Naive thymus-derived CD8-positive, alpha-beta T cell (primary cell): ENCODE data around the gene AGBL1. TPM values are rescaled to one million over a fixed set of nuclear protein-coding genes. Genes with fewer than 3 reads are reported as not detected.

Source experiments
- ATAC-seq, 2 donors: fragments of 150-1000 bp; cut with Tn5 transposase in 1 of 2; sonication (Bioruptor Pico), chemical (Tn5 transposase) in 1 of 2; 1 replicate in 1 of 2; 2 replicates in 1 of 2; pipeline ENCODE4 v1.10.0; 2021; ENCODE audit warnings: mild to moderate bottlenecking in 2 of 2, moderate library complexity in 2 of 2
- POLR2A ChIA-PET: fragments of 350-600 bp; sonication (Branson Sonifier 250); formaldehyde crosslinking; loops from one replicate; lab custom pipeline; 2021; ENCODE audit warnings: antibody characterized with exemption; lab: Charles Lee
- DNase-seq, 10 donors: peaks; one replicate each; pipeline versions ENCODE4 v3.0.0 to v3.0.0-alpha.2; 2020 to 2022
- H3K27ac Mint-ChIP-seq, 10 donors: one replicate each; pipeline ENCODE4 v1.8.0; 2020 to 2022; ENCODE audit warnings: mild to moderate bottlenecking in 10 of 10, mixed read lengths in 10 of 10, moderate library complexity in 4 of 10, inconsistent platforms in 1 of 10
- H3K27me3 Mint-ChIP-seq, 5 donors: one replicate each; pipeline ENCODE4 v1.8.0; 2021 to 2022; ENCODE audit warnings: mixed read lengths in 5 of 5
- H3K36me3 Mint-ChIP-seq, 3 donors: one replicate each; pipeline ENCODE4 v1.8.0; 2020 to 2022; ENCODE audit warnings: mixed read lengths in 3 of 3, mild to moderate bottlenecking in 2 of 3, inconsistent platforms in 1 of 3
- H3K4me1 Mint-ChIP-seq, 4 donors: one replicate each; pipeline ENCODE4 v1.8.0; 2021 to 2022; ENCODE audit warnings: mixed read lengths in 4 of 4
- H3K4me3 Mint-ChIP-seq, 10 donors: one replicate each; pipeline ENCODE4 v1.8.0; 2020 to 2022; ENCODE audit warnings: mild to moderate bottlenecking in 10 of 10, mixed read lengths in 10 of 10, moderate library complexity in 6 of 10, inconsistent platforms in 1 of 10
- H3K9me3 Mint-ChIP-seq, 9 donors: one replicate each; pipeline ENCODE4 v1.8.0; 2020 to 2022; ENCODE audit warnings: mixed read lengths in 9 of 9, mild to moderate bottlenecking in 3 of 9, inconsistent platforms in 1 of 9, moderate library complexity in 1 of 9
- polyA plus RNA-seq, 3 donors: library from polyadenylated mRNA; unstranded; fragments of 300-500 nt; fragmentation: Illumina TruSeq; gene quantifications; one replicate each; pipeline ENCODE4 v1.2.3, GENCODE V29; 2021
- total RNA-seq, 8 experiments: library from RNA in 2 of 8; stranded (reverse) in 2 of 8; gene quantifications; one replicate each; pipeline ENCODE4 v1.2.3 and lab custom pipeline; 2021 to 2026

Gene AGBL1
- total and polyA plus RNA-seq, 5 experiments from 2014 or later, result not detected

DNA sequence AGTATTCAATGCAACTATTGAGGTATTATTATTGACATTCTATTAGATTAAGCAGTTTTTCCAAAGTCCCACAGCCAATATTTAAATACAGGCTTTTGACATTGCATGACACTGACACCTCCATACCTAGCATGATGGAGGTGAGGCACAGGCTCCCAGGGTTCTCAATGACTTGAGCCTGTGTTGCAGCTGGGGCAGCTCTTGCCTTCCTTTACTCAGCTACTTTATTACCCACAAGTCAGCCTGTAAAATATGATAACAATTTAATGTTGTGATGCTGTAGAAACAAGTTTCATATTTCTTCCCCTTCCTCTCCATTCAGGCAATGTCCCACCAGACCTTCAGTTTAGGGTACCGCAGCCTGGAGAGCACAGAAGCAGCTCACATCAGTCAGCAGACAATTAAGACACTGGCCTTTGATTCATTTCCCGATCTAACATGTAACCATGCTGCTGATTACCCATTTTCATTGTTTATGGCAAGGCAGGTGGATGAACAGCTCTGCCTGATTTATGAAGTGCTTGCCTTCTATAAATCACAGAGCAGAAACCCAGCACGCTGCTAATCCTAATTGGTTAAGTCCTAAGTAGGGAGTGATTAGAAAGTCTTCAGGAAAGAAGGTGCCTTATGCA, 826.1 kb downstream of the AGBL1 start:
- no peaks in the 10 kb centered on the region for H3K36me3 Mint-ChIP-seq
- no peak for ATAC-seq
- no peak for DNase-seq
- no peak overlapping the region for H3K27ac Mint-ChIP-seq
- no peak overlapping the region for H3K4me3 Mint-ChIP-seq
- POLR2A ChIA-PET, result no interaction called here
- H3K9me3 Mint-ChIP-seq, result peaks cover 0 to 4% (median 0%) of the 10 kb centered on the region in 9 donors
- peaks cover 9 to 40% (median 14%) of the 10 kb centered on the region in 5 donors for H3K27me3 Mint-ChIP-seq
- no peaks in the 10 kb centered on the region for H3K4me1 Mint-ChIP-seq

DNA sequence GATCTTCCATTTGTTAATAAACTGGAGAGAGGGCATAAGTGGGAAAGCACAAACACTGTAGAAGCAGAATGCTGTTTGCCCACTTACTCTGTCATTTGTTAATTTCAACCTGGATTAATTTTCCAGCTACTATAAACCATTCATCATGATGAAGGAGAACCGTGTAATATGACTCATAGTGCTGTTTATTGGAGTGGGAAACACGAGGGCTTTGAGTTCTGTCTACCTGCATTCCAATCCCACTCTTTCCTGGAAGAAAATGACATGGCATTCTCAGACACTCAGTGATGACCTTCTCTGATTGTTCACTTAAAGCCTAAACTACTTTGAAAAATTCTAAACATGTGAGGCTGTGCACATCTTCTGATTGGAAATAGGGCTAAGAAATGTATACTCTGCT, 826.7 kb downstream of the AGBL1 start:
- POLR2A ChIA-PET, result no interaction called here
- Mint-ChIP-seq H3K36me3 (no peaks in the 10 kb centered on the region), H3K27me3 (peaks cover 9 to 41% (median 14%) of the 10 kb centered on the region in 5 donors)

DNA sequence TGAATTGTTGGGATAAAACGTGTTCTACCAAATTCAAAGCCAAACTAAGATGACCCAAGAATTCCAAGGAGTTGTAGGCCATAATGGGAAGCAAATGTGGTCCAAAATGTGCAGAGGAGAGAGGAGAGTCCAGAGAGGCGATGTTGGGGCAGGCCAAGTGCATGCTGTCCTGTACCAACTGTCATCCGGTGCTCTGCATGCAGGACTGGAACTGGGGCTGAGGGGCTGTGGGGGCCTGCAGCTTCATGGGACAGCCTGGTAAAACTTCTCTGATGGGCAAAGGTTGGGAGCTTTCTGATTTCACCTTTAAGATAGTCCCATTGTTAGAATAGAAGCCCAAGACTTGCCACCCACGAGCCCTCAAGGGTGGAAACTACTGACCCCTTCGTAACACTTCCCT, 831.4 kb downstream of the AGBL1 start:
- DNase-seq (no peak), ATAC-seq (no peak)
- peaks cover under 1 to 38% (median 7%) of the 10 kb centered on the region in 5 donors for H3K27me3 Mint-ChIP-seq
- POLR2A ChIA-PET, result no interaction called here
- no peak overlapping the region for H3K27ac Mint-ChIP-seq
- H3K4me3 Mint-ChIP-seq, result no peak overlapping the region
- no peaks in the 10 kb centered on the region for H3K4me1 Mint-ChIP-seq
- H3K36me3 Mint-ChIP-seq, result no peaks in the 10 kb centered on the region
- H3K9me3 Mint-ChIP-seq, result no peaks in the 10 kb centered on the region

More for the DNA sequence above, 826.7 kb downstream of the AGBL1 start:
- ATAC-seq, result no peak
- H3K4me3 Mint-ChIP-seq, result no peak overlapping the region
- no peak overlapping the region for H3K27ac Mint-ChIP-seq
- DNase-seq, result no peak
- peaks cover 0 to 4% (median 0%) of the 10 kb centered on the region in 9 donors for H3K9me3 Mint-ChIP-seq
- no peaks in the 10 kb centered on the region for H3K4me1 Mint-ChIP-seq

DNA sequence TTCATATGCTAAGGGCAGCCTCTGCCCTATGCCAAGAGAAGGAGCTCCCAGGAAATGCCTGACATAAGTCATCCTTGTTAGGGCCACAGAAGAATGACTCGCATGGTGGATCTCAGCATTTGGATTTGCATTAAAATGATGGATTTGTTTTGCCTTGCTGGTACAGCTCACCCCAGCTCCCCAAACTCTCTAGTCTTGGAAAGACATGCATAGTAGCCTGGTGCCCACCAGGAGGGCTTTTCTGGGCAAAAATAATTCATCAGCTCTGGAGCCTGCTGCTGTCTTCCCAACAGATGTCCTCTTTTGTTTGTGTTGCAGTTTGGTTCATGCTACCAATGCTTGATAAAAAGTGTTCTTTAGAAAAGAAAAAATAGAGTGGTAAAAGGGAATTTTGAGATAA, 833.0 kb downstream of the AGBL1 start:
- Mint-ChIP-seq H3K27ac (no peak overlapping the region), H3K9me3 (no peaks in the 10 kb centered on the region), H3K4me1 (no peaks in the 10 kb centered on the region), H3K36me3 (no peaks in the 10 kb centered on the region), H3K27me3 (peaks cover 0 to 25% (median 3%) of the 10 kb centered on the region in 5 donors), H3K4me3 (no peak overlapping the region)
- DNase-seq, result no peak
- no peak for ATAC-seq
- POLR2A ChIA-PET, result no interaction called here

DNA sequence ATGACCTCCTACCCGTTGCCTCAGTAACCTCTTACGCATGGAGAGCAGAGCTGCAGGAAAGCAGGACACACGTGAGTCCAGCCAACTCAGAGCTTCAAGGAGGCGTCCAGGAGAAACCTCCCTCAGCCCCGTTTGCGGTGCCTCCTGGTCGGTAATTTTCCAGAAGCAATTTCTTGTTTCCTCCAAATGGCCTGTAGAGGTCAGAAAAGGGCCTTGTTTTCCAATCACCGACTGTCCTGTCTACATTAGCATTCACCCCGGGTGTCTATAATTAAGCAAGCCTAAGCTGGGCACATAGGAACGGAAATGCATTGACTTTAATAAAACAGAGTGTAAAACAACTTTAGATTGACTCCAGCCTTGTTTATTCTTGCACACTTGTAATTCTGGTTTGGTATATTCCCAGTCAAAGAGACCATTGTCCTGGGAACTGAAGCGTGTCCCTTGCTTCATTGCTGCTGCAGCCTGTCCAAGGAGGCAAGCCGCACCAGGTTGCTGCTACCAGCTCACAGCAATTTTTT, 836.2 kb downstream of the AGBL1 start:
- ATAC-seq (no peak), DNase-seq (no peak)
- peaks cover 2 to 42% (median 7%) of the 10 kb centered on the region in 5 donors for H3K27me3 Mint-ChIP-seq
- H3K4me3 Mint-ChIP-seq, result no peak overlapping the region
- H3K9me3 Mint-ChIP-seq, result no peaks in the 10 kb centered on the region
- POLR2A ChIA-PET, result no interaction called here
- no peaks in the 10 kb centered on the region for H3K36me3 Mint-ChIP-seq
- H3K27ac Mint-ChIP-seq, result no peak overlapping the region
- H3K4me1 Mint-ChIP-seq, result no peaks in the 10 kb centered on the region

DNA sequence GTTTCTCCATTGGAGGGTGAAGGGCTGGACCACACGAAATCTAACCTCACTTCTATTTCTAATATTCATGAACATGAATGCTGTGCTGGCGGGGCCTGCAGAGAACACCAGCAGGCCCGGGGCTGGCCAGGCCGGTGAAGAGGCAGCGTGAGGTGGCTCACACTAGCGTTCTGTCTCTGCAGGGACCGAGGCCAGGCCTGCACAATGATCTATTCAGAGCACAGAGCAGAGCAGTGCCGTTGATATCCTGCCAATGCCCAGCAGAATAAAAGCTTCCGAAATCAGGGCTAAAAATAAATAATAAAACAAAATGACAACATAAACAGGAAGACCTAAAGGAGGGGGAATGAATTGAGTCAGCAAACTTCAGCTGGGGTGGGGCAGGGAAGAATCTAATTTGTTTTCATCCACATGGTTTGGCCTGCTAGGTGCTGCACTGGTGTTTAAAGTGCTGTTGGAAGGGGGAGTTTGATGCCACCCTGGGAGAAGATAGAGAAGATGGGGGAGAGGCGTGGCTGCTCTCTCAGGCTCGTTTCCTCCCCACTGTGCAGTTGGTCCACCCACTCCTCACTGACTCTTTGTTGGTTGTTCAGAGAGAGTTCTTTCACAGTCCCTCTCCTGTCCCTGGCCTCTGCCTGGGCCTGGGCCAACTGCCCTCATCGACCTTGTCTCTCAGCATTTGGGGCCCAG, 837.1 kb downstream of the AGBL1 start:
- Mint-ChIP-seq H3K4me1 (no peaks in the 10 kb centered on the region), H3K36me3 (no peaks in the 10 kb centered on the region), H3K27me3 (peaks cover 2 to 40% (median 7%) of the 10 kb centered on the region in 5 donors), H3K27ac (no peak overlapping the region), H3K9me3 (no peaks in the 10 kb centered on the region), H3K4me3 (no peak overlapping the region)
- POLR2A ChIA-PET, result no interaction called here
- no peak for ATAC-seq
- no peak for DNase-seq

DNA sequence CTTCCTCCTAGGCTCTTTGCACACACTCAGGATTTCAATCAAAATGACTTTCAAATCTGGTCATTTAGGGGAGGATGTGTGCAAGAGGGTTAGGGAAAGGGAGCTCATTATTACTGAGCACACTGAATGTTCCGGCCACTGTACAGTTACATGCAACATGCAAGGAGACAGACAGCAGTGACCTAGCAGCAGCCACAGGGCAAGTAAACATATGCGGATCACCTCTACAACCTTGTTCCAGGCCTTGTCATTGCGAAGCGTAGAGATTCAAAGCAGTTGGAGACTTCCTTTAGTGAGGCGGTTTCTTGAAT, 837.6 kb downstream of the AGBL1 start:
- H3K4me1 Mint-ChIP-seq, result no peaks in the 10 kb centered on the region
- no peaks in the 10 kb centered on the region for H3K36me3 Mint-ChIP-seq
- ATAC-seq (no peak), DNase-seq (no peak)
- H3K27me3 Mint-ChIP-seq, result peaks cover 2 to 36% (median 7%) of the 10 kb centered on the region in 5 donors
- POLR2A ChIA-PET, result no interaction called here
- no peak overlapping the region for H3K4me3 Mint-ChIP-seq
- H3K9me3 Mint-ChIP-seq, result no peaks in the 10 kb centered on the region
- H3K27ac Mint-ChIP-seq, result no peak overlapping the region

DNA sequence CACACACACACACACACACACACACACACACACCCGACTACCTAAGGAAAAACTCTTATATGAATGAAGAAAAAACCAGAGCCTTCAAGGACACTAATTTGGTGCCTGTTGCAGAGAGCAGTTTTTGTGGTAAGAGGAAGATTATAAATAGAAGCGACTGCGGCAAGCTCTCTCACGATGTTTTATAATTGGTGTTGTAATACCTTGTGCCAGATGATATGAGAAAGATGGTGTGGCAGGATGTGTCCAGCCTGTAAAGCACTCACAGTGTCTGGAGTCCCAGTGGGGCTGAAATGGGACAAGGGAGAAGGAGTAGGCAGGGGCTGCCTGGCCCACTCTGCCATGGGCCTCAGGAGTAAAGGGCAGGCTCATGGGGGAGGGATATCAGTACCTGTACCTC, 839.9 kb downstream of the AGBL1 start:
- H3K36me3 Mint-ChIP-seq, result no peaks in the 10 kb centered on the region
- POLR2A ChIA-PET, result no interaction called here
- no peak for ATAC-seq

DNA sequence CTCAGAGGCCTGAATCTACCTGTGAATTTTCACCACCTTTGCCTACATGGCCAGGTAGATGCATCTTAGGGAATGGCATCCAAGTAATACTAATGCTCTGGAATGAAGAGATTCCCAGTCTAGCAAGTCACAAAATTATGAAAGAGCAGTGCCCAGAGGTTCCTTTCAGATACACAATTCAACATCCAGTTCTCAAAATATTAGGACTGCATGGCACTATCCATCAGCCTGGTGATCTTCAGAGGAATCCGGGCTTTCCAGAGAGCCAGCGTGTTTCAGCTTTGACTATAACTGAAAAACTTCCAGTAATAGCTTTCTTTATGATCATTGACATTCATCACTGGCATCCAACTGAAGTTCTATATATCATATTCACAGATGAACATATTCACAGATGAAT, 849.8 kb downstream of the AGBL1 start:
- Mint-ChIP-seq H3K4me1 (no peaks in the 10 kb centered on the region), H3K27ac (no peak overlapping the region), H3K27me3 (peaks cover 0 to 18% (median 12%) of the 10 kb centered on the region in 5 donors), H3K36me3 (no peaks in the 10 kb centered on the region), H3K9me3 (peaks cover 0 to 2% (median 0%) of the 10 kb centered on the region in 9 donors), H3K4me3 (no peak overlapping the region)
- POLR2A ChIA-PET, result no interaction called here
- DNase-seq (no peak), ATAC-seq (no peak)

More for the DNA sequence above, 839.9 kb downstream of the AGBL1 start:
- H3K4me3 Mint-ChIP-seq, result no peak overlapping the region
- peaks cover 2 to 37% (median 7%) of the 10 kb centered on the region in 5 donors for H3K27me3 Mint-ChIP-seq
- no peak overlapping the region for H3K27ac Mint-ChIP-seq
- H3K9me3 Mint-ChIP-seq, result no peaks in the 10 kb centered on the region
- H3K4me1 Mint-ChIP-seq, result no peaks in the 10 kb centered on the region
- DNase-seq, result no peak

DNA sequence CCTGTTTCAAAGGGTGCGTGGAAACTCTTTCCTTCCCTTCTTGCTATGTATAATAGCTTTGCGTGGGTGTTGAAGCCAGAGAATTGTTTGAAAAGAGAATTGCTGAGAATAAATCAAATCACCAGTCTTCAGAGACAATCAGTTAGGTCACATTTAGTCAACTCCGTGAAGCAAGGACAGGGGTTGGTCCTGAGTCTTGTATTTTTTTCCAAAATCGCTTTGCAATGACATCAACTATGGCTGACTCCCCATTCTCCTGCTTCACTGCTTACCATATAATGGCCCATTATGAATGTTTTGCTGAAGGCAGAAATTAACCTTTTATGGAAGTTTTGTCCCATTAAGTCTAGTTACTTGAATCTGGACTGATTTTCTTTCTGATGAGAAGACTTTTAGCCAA, 852.8 kb downstream of the AGBL1 start:
- POLR2A ChIA-PET, result no interaction called here
- ATAC-seq (no peak), DNase-seq (no peak)
- Mint-ChIP-seq H3K9me3 (peaks cover 0 to 5% (median 0%) of the 10 kb centered on the region in 9 donors), H3K27me3 (peaks cover 0 to 33% (median 8%) of the 10 kb centered on the region in 5 donors), H3K4me1 (no peaks in the 10 kb centered on the region), H3K36me3 (no peaks in the 10 kb centered on the region), H3K4me3 (no peak overlapping the region), H3K27ac (no peak overlapping the region)

DNA sequence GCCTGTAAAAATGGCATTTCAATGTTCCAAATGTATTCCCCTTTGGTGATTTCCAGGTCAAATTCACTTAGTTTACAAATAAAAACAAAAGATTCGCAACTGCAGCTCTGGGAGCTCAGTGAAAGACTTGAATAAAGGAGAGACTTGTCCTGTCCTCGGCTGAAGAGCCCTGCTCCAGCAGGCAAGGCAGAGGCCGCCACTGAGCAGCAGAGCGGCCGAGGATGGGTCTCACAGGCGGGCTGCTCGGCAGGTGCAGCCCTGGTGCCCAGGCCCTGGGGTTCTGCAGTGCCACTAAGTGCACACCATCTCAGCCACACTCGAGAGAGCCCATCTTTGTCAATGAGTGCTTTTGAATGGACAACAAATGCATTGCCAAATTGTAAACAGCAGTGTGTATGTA, 856.2 kb downstream of the AGBL1 start:
- peaks cover 0 to 7% (median 0%) of the 10 kb centered on the region in 9 donors for H3K9me3 Mint-ChIP-seq
- H3K4me1 Mint-ChIP-seq, result no peaks in the 10 kb centered on the region
- ATAC-seq (no peak), DNase-seq (no peak)
- POLR2A ChIA-PET, result no interaction called here
- H3K36me3 Mint-ChIP-seq, result no peaks in the 10 kb centered on the region
- H3K4me3 Mint-ChIP-seq, result no peak overlapping the region
- no peak overlapping the region for H3K27ac Mint-ChIP-seq
- peaks cover 0 to 33% (median 8%) of the 10 kb centered on the region in 5 donors for H3K27me3 Mint-ChIP-seq

DNA sequence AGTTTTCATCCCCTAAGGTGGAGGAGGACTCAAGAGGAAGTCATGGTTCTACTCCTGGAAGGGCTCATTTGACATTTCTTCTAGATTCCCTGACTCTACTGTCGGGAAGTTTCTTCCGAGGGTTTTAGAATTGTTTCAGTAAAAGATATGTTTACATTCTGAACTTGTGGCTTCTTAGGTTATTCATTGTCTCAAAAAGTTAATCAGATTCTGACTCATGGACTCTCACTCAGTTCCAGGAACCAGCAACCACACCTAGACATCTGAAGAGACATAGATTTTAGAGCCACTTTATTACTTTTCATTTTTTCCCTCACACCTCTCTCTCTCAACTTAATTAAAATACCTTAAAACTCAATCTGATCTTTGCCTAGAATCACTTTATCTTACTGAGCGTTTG, 862.6 kb downstream of the AGBL1 start:
- no peak for ATAC-seq
- Mint-ChIP-seq H3K9me3 (peaks cover 0 to 4% (median 0%) of the 10 kb centered on the region in 9 donors), H3K4me3 (no peak overlapping the region), H3K27ac (no peak overlapping the region), H3K27me3 (peaks cover 2 to 11% (median 5%) of the 10 kb centered on the region in 5 donors), H3K4me1 (no peaks in the 10 kb centered on the region), H3K36me3 (no peaks in the 10 kb centered on the region)
- no peak for DNase-seq
- POLR2A ChIA-PET, result no interaction called here

DNA sequence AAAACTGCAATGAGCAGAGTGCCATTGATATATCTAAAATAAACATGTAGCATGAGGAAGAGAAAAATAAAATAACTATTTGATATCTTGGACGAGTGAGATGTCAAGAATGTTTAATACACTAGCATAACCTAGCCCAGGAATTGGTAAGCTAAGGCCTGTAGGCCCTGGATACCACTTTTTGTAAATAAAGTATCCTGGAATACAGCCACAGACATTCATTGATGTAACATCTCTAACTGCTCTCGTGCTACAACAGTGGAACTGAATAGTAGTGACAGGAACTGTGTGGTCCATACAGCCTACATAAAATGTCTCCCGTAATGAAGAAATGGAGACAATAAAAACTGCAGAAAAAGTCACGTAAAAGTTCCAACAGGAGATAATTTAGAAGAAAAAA, 869.0 kb downstream of the AGBL1 start:
- no peaks in the 10 kb centered on the region for H3K36me3 Mint-ChIP-seq
- H3K27me3 Mint-ChIP-seq, result peaks cover 0 to 18% (median 5%) of the 10 kb centered on the region in 5 donors
- no peak overlapping the region for H3K27ac Mint-ChIP-seq
- no peak for DNase-seq
- no peaks in the 10 kb centered on the region for H3K9me3 Mint-ChIP-seq
- POLR2A ChIA-PET, result no interaction called here
- H3K4me3 Mint-ChIP-seq, result no peak overlapping the region
- no peaks in the 10 kb centered on the region for H3K4me1 Mint-ChIP-seq
- ATAC-seq, result no peak
